HEK293 (cell line): Measurements from ENCODE around the gene TMCO1.

Experiments used
- FEZF1 ChIP-seq: fragments of 450-650 bp; formaldehyde crosslinking; IDR thresholded peaks from 2 replicates; pipeline ENCODE4 v1.5.1; 2016; ENCODE audit warnings: missing biosample characterization, missing genetic modification characterization
- IKZF3 ChIP-seq: fragments of 450-650 bp; IDR thresholded peaks from 2 replicates; pipeline ENCODE4 v1.5.0; 2018; ENCODE audit warnings: missing biosample characterization, mild to moderate bottlenecking, missing genetic modification characterization, moderate library complexity
- TCF7L2 ChIP-seq: IDR thresholded peaks from 2 replicates; pipeline ENCODE4 v1.6.1; 2011; ENCODE audit warnings: low read depth, mild to moderate bottlenecking, inconsistent platforms, low read length, moderate library complexity, borderline replicate concordance
- ZBTB17 ChIP-seq: fragments of 450-650 bp; formaldehyde crosslinking; IDR thresholded peaks from 2 replicates; pipeline ENCODE4 v1.5.1; 2016; ENCODE audit warnings: missing biosample characterization, missing genetic modification characterization
- ZEB2 ChIP-seq: fragments of 450-650 bp; formaldehyde crosslinking; IDR thresholded peaks from 2 replicates; pipeline ENCODE4 v1.5.1; 2016; ENCODE audit warnings: missing biosample characterization, missing genetic modification characterization
- ZNF274 ChIP-seq, 2 experiments: fragments of 200-500 bp in 1 of 2; fragments of 450-650 bp in 1 of 2; sonication (Bioruptor generic) in 1 of 2; formaldehyde crosslinking in 1 of 2; IDR thresholded peaks; 2 replicates each; pipeline versions ENCODE4 v1.5.1 to v1.6.1; 2014 to 2016; ENCODE audit warnings: borderline replicate concordance in 1 of 2, inconsistent platforms in 1 of 2, low read length in 1 of 2, missing biosample characterization in 1 of 2, missing genetic modification characterization in 1 of 2
- ZNF426 ChIP-seq: fragments of 450-650 bp; formaldehyde crosslinking; IDR thresholded peaks from 2 replicates; pipeline ENCODE4 v1.5.1; 2017; ENCODE audit warnings: missing biosample characterization, missing genetic modification characterization, mild to moderate bottlenecking, inconsistent platforms, moderate library complexity
- ZNF544 ChIP-seq: fragments of 450-650 bp; formaldehyde crosslinking; IDR thresholded peaks from 2 replicates; pipeline ENCODE4 v1.5.0; 2017; ENCODE audit warnings: missing biosample characterization, missing genetic modification characterization
- ZNF747 ChIP-seq: fragments of 450-650 bp; formaldehyde crosslinking; IDR thresholded peaks from 2 replicates; pipeline ENCODE4 v1.5.1; 2016; ENCODE audit warnings: missing biosample characterization, missing genetic modification characterization
- TF ChIP-seq, protein P1 (sequence below): fragments of 450-650 bp; formaldehyde crosslinking; IDR thresholded peaks from 2 replicates; pipeline ENCODE4 v1.5.1; 2016; ENCODE audit warnings: missing biosample characterization, missing genetic modification characterization
- TF ChIP-seq, protein P2 (sequence below): fragments of 450-650 bp; formaldehyde crosslinking; IDR thresholded peaks from 2 replicates; pipeline ENCODE4 v1.5.1; 2016; ENCODE audit warnings: missing biosample characterization, missing genetic modification characterization, low read depth
- TF ChIP-seq, protein P3 (sequence below): fragments of 450-650 bp; IDR thresholded peaks from 2 replicates; pipeline ENCODE4 v1.5.1; 2018; ENCODE audit warnings: missing biosample characterization, mild to moderate bottlenecking, missing genetic modification characterization
- TF ChIP-seq, protein P4 (sequence below): fragments of 450-650 bp; formaldehyde crosslinking; IDR thresholded peaks from 2 replicates; pipeline ENCODE4 v1.5.1; 2016; ENCODE audit warnings: missing biosample characterization, missing genetic modification characterization
- TF ChIP-seq, protein P5 (sequence below): fragments of 450-650 bp; formaldehyde crosslinking; IDR thresholded peaks from 2 replicates; pipeline ENCODE4 v1.5.1; 2016; ENCODE audit warnings: missing biosample characterization, missing genetic modification characterization, low read depth

DNA sequence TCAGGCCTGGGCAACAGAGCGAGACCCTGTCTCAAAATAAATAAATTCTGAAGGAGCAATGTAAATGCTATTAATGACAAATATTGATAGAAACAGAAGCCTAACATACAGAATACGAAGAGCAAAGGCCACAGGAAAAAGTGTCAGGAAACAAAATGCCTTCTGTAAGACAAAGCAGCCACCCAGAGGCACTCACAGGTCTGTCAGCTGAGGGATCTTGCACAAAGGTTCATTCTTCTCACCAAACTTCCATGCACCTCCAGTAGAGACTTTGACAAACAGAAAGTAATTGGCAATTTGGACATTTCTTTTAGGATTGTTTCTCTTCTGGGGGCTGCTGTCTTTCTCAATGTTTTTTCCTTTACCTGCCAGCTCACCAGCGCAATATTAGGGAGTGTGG lies 69.1 kb downstream of the TMCO1 start:
- TF ChIP-seq FEZF1 (tag by site-specific recombination) = no peak
- TF ChIP-seq ZBTB17 (tag by site-specific recombination) = no peak
- TF ChIP-seq, protein P1, sequence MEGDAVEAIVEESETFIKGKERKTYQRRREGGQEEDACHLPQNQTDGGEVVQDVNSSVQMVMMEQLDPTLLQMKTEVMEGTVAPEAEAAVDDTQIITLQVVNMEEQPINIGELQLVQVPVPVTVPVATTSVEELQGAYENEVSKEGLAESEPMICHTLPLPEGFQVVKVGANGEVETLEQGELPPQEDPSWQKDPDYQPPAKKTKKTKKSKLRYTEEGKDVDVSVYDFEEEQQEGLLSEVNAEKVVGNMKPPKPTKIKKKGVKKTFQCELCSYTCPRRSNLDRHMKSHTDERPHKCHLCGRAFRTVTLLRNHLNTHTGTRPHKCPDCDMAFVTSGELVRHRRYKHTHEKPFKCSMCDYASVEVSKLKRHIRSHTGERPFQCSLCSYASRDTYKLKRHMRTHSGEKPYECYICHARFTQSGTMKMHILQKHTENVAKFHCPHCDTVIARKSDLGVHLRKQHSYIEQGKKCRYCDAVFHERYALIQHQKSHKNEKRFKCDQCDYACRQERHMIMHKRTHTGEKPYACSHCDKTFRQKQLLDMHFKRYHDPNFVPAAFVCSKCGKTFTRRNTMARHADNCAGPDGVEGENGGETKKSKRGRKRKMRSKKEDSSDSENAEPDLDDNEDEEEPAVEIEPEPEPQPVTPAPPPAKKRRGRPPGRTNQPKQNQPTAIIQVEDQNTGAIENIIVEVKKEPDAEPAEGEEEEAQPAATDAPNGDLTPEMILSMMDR = no peak
- TF ChIP-seq IKZF3 (tag by site-specific recombination) = no peak
- TF ChIP-seq, protein P2, sequence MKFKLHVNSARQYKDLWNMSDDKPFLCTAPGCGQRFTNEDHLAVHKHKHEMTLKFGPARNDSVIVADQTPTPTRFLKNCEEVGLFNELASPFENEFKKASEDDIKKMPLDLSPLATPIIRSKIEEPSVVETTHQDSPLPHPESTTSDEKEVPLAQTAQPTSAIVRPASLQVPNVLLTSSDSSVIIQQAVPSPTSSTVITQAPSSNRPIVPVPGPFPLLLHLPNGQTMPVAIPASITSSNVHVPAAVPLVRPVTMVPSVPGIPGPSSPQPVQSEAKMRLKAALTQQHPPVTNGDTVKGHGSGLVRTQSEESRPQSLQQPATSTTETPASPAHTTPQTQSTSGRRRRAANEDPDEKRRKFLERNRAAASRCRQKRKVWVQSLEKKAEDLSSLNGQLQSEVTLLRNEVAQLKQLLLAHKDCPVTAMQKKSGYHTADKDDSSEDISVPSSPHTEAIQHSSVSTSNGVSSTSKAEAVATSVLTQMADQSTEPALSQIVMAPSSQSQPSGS (tag by site-specific recombination) = no peak
- TF ChIP-seq, protein P3, sequence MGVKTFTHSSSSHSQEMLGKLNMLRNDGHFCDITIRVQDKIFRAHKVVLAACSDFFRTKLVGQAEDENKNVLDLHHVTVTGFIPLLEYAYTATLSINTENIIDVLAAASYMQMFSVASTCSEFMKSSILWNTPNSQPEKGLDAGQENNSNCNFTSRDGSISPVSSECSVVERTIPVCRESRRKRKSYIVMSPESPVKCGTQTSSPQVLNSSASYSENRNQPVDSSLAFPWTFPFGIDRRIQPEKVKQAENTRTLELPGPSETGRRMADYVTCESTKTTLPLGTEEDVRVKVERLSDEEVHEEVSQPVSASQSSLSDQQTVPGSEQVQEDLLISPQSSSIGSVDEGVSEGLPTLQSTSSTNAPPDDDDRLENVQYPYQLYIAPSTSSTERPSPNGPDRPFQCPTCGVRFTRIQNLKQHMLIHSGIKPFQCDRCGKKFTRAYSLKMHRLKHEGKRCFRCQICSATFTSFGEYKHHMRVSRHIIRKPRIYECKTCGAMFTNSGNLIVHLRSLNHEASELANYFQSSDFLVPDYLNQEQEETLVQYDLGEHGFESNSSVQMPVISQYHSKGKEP = no peak
- TF ChIP-seq ZNF544 (tag by site-specific recombination) = no peak
- TF ChIP-seq, protein P4, sequence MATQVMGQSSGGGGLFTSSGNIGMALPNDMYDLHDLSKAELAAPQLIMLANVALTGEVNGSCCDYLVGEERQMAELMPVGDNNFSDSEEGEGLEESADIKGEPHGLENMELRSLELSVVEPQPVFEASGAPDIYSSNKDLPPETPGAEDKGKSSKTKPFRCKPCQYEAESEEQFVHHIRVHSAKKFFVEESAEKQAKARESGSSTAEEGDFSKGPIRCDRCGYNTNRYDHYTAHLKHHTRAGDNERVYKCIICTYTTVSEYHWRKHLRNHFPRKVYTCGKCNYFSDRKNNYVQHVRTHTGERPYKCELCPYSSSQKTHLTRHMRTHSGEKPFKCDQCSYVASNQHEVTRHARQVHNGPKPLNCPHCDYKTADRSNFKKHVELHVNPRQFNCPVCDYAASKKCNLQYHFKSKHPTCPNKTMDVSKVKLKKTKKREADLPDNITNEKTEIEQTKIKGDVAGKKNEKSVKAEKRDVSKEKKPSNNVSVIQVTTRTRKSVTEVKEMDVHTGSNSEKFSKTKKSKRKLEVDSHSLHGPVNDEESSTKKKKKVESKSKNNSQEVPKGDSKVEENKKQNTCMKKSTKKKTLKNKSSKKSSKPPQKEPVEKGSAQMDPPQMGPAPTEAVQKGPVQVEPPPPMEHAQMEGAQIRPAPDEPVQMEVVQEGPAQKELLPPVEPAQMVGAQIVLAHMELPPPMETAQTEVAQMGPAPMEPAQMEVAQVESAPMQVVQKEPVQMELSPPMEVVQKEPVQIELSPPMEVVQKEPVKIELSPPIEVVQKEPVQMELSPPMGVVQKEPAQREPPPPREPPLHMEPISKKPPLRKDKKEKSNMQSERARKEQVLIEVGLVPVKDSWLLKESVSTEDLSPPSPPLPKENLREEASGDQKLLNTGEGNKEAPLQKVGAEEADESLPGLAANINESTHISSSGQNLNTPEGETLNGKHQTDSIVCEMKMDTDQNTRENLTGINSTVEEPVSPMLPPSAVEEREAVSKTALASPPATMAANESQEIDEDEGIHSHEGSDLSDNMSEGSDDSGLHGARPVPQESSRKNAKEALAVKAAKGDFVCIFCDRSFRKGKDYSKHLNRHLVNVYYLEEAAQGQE = no peak
- TF ChIP-seq TCF7L2 = no peak
- no peak for TF ChIP-seq ZNF274 (IDR thresholded peaks at IDR 0.05; ENCODE audit: low read length)
- TF ChIP-seq ZNF274 (tag by site-specific recombination; IDR thresholded peaks at IDR 0.05; ENCODE audit: borderline replicate concordance) = no peak
- TF ChIP-seq, protein P5, sequence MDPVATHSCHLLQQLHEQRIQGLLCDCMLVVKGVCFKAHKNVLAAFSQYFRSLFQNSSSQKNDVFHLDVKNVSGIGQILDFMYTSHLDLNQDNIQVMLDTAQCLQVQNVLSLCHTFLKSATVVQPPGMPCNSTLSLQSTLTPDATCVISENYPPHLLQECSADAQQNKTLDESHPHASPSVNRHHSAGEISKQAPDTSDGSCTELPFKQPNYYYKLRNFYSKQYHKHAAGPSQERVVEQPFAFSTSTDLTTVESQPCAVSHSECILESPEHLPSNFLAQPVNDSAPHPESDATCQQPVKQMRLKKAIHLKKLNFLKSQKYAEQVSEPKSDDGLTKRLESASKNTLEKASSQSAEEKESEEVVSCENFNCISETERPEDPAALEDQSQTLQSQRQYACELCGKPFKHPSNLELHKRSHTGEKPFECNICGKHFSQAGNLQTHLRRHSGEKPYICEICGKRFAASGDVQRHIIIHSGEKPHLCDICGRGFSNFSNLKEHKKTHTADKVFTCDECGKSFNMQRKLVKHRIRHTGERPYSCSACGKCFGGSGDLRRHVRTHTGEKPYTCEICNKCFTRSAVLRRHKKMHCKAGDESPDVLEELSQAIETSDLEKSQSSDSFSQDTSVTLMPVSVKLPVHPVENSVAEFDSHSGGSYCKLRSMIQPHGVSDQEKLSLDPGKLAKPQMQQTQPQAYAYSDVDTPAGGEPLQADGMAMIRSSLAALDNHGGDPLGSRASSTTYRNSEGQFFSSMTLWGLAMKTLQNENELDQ (tag by site-specific recombination) = no peak
- TF ChIP-seq ZNF426 = no peak
- no peak for TF ChIP-seq ZEB2 (tag by site-specific recombination)
- no peak for TF ChIP-seq ZNF747 (tag by site-specific recombination)
